Activated CD8-positive, alpha-beta T cell treated with anti-CD3 and anti-CD28 coated beads, Interleukin-2, amount 10 ng/mL, durations not matched to agents 7 days and 5 days (primary cell): ENCODE results near the gene MGLL. TPM values are rescaled to one million over a fixed set of nuclear protein-coding genes. Genes with fewer than 3 reads are reported as not detected.

Source experiments
- ATAC-seq: fragments of 150-1000 bp; cut with Tn5 transposase; one replicate; pipeline ENCODE4 v1.10.0; 2021; ENCODE audit warnings: moderate library complexity
- CTCF ChIA-PET: fragments of 350-600 bp; sonication (Branson Sonifier 250); formaldehyde crosslinking; loops from one replicate; lab custom pipeline; 2021; ENCODE audit warnings: antibody characterized with exemption; lab: Charles Lee
- POLR2A ChIA-PET: fragments of 350-600 bp; sonication (Branson Sonifier 250); formaldehyde crosslinking; loops from one replicate; lab custom pipeline; 2021; ENCODE audit warnings: antibody characterized with exemption; lab: Charles Lee
- DNase-seq: peaks from one replicate; pipeline ENCODE4 v3.0.0-alpha.2; 2020
- H3K27ac Mint-ChIP-seq: one replicate; pipeline ENCODE4 v1.8.0; 2021; ENCODE audit warnings: mild to moderate bottlenecking, mixed read lengths
- H3K27me3 Mint-ChIP-seq: one replicate; pipeline ENCODE4 v1.8.0; 2021; ENCODE audit warnings: low read depth, mixed read lengths
- H3K36me3 Mint-ChIP-seq: one replicate; pipeline ENCODE4 v1.8.0; 2021; ENCODE audit warnings: low read depth, mixed read lengths
- H3K4me1 Mint-ChIP-seq: one replicate; pipeline ENCODE4 v1.8.0; 2021; ENCODE audit warnings: low read depth, mixed read lengths
- H3K4me3 Mint-ChIP-seq: one replicate; pipeline ENCODE4 v1.8.0; 2021; ENCODE audit warnings: mild to moderate bottlenecking, mixed read lengths
- H3K9me3 Mint-ChIP-seq: one replicate; pipeline ENCODE4 v1.8.0; 2022; ENCODE audit warnings: mixed read lengths; ENCODE audit not compliant: insufficient read depth
- total RNA-seq, 2 experiments: library from RNA; stranded (reverse); gene quantifications; one replicate each; pipeline ENCODE4 v1.2.3, GENCODE V29; 2021

MGLL gene
- total RNA-seq, 2 experiments from 2014 or later: 1.5 to 2.2 TPM

DNA sequence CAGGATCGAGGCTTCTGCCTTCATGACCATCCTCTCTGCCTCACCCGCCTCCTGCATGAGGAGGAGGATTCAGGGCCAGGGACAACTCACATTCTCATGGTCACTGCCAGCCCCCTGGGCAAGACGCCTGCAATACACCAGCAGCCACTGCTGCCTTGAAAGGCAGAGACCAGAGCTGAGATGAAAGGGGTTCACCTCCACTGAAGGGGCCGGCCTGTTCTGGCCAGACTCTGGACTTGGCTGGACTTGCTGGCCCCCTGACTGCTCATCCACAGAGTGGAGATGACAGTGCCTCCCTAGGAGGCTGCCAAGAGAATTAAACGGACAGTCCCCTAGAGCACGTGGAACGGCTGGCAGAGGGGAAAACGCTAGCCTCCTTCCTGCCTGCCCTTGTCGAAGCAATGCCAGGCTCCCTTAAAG, 35.2 kb downstream of the MGLL start:
- Mint-ChIP-seq H3K4me1 (peaks cover 9% of the 10 kb centered on the region), H3K9me3 (no peaks in the 10 kb centered on the region), H3K36me3 (no peaks in the 10 kb centered on the region), H3K27me3 (peaks cover 8% of the 10 kb centered on the region), H3K27ac (no peak overlapping the region), H3K4me3 (no peak overlapping the region)
- ATAC-seq: no peak
- no peak for DNase-seq
- ChIA-PET CTCF (no interaction called here), POLR2A (no interaction called here)

- Mint-ChIP-seq H3K4me3 (no peak overlapping the region), H3K27me3 (peaks cover 5% of the 10 kb centered on the region), H3K4me1 (peaks cover 7% of the 10 kb centered on the region), H3K36me3 (no peaks in the 10 kb centered on the region), H3K27ac (no peak overlapping the region), H3K9me3 (no peaks in the 10 kb centered on the region)
- POLR2A ChIA-PET: no interaction called here
- CTCF ChIA-PET: interaction anchor here (1.5 kb wide), 1 partner anchor 45 kb away, joined by 5 read pairs; no protein-coding TSS in a partner anchor
- DNase-seq (no peak), ATAC-seq (no peak)
These were observed 35.8 kb downstream of the MGLL start for GRCh38 chr3:127786353-127787070.

DNA sequence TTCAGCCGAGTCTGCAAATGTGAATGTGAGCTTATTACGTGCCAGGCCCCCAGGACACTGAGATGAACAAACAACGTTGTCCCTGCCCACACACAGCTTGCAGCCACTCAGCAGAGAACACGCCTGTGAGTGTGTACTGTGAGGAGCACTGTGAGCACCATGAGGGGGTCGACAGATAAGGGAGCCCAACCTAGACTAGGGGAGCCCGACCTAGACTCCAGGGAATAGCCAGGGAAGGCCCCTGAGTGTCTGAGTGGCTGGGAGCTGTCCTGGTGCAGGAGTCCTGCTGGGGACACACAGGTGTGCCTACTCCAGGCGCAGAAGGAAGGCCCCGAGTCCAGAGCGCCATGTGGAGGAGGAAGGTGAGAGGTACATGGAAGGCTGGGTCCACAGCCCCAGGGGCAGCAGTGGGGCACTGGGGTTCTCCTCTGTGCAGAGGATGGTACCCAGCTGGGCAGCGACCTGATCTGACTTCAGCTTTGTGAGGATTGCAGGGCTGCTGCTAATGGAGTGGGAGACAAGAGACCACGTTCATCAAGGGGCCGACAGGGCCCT, 36.5 kb downstream of the MGLL start:
- DNase-seq (no peak), ATAC-seq (no peak)
- ChIA-PET CTCF (interaction anchor here (1.5 kb wide), 1 partner anchor 46 kb away, joined by 5 read pairs; no protein-coding TSS in a partner anchor), POLR2A (no interaction called here)
- peaks cover 8% of the 10 kb centered on the region for H3K27me3 Mint-ChIP-seq
- peaks cover under 1% of the 10 kb centered on the region for H3K4me1 Mint-ChIP-seq
- no peak overlapping the region for H3K27ac Mint-ChIP-seq
- H3K4me3 Mint-ChIP-seq: no peak overlapping the region
- H3K9me3 Mint-ChIP-seq: no peaks in the 10 kb centered on the region
- no peaks in the 10 kb centered on the region for H3K36me3 Mint-ChIP-seq

DNA sequence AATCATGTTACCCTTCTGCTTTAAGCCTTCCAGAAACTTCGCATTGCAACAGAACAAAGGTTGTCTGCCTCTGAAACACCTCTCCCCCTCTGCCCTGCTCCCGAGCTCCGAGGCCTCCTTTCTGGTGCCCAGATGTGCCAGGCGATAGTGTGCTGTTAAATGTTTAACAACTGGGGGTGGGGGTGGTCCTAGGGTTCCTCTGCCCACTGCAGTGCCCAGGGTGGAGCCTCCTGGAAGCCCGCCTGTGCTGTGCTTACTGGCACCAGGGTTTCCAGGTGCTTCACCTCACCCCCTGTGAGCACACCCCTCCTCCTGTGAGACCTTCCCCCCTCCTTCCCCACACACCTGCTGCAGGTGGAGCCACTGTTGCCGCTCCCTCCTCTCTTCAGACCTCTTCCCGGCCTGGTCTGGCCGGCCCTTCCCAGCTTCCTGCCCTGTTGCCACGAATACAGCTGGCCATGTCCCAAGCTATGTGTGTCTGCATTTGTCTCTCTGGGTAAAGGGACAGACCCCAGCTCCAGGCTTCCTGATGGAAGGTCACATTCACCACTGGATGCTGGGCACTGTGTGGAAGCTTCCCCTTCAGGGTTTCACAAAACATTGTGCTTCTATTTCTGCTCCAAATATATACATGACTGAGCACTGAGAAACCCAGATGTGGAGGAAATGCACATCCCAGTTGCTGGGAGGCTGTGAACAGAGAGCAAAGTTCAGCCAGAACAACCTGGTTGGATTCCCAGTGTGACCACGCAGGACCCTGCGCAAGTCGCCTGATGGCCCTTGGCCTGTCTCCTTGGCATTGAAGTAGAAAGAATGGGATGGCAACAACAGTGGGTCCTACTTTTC, 37.2 kb downstream of the MGLL start:
- no peak overlapping the region for H3K27ac Mint-ChIP-seq
- POLR2A ChIA-PET: no interaction called here
- H3K9me3 Mint-ChIP-seq: no peaks in the 10 kb centered on the region
- H3K4me3 Mint-ChIP-seq: no peak overlapping the region
- CTCF ChIA-PET: interaction anchor here (1.5 kb wide), 1 partner anchor 47 kb away, joined by 5 read pairs; no protein-coding TSS in a partner anchor
- ATAC-seq (no peak), DNase-seq (no peak)
- no peaks in the 10 kb centered on the region for H3K36me3 Mint-ChIP-seq
- H3K27me3 Mint-ChIP-seq: peaks cover 3% of the 10 kb centered on the region
- H3K4me1 Mint-ChIP-seq: no peaks in the 10 kb centered on the region

GRCh38 chr3:127784283-127784682, 38.0 kb downstream of the MGLL start:
- Mint-ChIP-seq H3K27ac (no peak overlapping the region), H3K27me3 (peaks cover 3% of the 10 kb centered on the region), H3K4me3 (no peak overlapping the region), H3K36me3 (no peaks in the 10 kb centered on the region), H3K4me1 (peaks cover 4% of the 10 kb centered on the region), H3K9me3 (no peaks in the 10 kb centered on the region)
- DNase-seq (no peak), ATAC-seq (no peak)
- CTCF ChIA-PET: interaction anchor here (1.5 kb wide), 1 partner anchor 48 kb away, joined by 4 read pairs; no protein-coding TSS in a partner anchor
- POLR2A ChIA-PET: no interaction called here

DNA sequence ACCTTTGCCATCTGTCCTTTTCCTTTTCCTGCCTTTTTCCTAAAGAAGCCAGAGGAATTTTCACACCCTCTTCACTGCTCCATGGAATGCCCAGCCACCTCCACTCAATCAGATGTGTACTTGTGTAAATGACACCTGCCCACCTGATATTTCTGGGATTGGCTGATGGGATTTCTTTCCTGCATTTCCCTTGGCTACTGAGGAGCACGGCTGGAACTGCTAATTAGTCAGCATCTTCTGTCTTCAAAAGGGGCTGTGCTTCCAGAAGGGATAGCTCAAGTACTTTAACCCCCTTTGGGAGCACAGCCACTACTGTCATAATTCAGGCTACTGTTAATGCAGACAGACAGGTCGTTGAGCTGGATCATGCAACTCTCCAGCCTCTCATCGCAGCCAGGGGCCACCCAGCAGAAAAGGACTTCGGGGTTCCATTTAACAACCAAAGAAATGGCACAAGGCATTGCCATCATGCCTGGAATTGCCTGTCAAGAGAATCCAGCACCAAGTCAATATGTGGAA, 38.6 kb downstream of the MGLL start:
- Mint-ChIP-seq H3K9me3 (no peaks in the 10 kb centered on the region), H3K4me1 (peaks cover 4% of the 10 kb centered on the region), H3K4me3 (no peak overlapping the region), H3K27ac (no peak overlapping the region), H3K27me3 (peaks cover 3% of the 10 kb centered on the region), H3K36me3 (no peaks in the 10 kb centered on the region)
- DNase-seq (no peak), ATAC-seq (no peak)
- ChIA-PET CTCF (interaction anchor here (1.5 kb wide), 1 partner anchor 48 kb away, joined by 4 read pairs; no protein-coding TSS in a partner anchor), POLR2A (no interaction called here)

DNA sequence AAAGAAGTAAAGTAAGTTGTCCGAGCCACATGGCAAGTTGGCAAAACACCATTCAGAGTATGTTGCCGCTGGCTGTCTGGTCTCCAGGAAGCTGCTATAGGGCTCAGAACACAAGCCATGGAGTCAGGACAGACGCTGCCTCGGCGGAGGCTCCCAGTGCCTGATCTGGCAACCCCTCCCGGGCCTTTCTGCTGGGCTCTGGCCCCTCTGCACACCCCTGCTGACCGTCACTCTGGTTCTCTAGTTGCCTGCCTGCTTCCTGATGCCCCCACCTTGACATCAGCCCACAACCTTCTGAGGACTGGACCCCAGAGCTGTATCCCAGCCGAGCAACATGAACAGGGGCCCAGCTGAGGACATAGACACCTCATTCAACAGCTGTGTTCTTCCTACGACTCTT, 39.1 kb downstream of the MGLL start:
- no peaks in the 10 kb centered on the region for H3K36me3 Mint-ChIP-seq
- H3K4me3 Mint-ChIP-seq: no peak overlapping the region
- DNase-seq: no peak
- peaks cover 3% of the 10 kb centered on the region for H3K27me3 Mint-ChIP-seq
- ChIA-PET CTCF (interaction anchor here (1.5 to 1.8 kb wide), 2 partner anchors 7 to 49 kb away, joined by 4 to 7 read pairs; no protein-coding TSS in a partner anchor), POLR2A (no interaction called here)
- peaks cover 4% of the 10 kb centered on the region for H3K4me1 Mint-ChIP-seq
- ATAC-seq: no peak
- H3K27ac Mint-ChIP-seq: no peak overlapping the region
- H3K9me3 Mint-ChIP-seq: no peaks in the 10 kb centered on the region

GRCh38 chr3:127781411-127782001, 40.8 kb downstream of the MGLL start:
- DNase-seq (no peak), ATAC-seq (no peak)
- Mint-ChIP-seq H3K36me3 (peaks cover 2% of the 10 kb centered on the region), H3K4me3 (no peak overlapping the region), H3K4me1 (peaks cover 8% of the 10 kb centered on the region), H3K27ac (no peak overlapping the region), H3K27me3 (peaks cover 3% of the 10 kb centered on the region), H3K9me3 (peaks cover 8% of the 10 kb centered on the region)
- ChIA-PET CTCF (interaction anchor here (1.8 kb wide), 1 partner anchor 9 kb away, joined by 7 read pairs; no protein-coding TSS in a partner anchor), POLR2A (no interaction called here)

DNA sequence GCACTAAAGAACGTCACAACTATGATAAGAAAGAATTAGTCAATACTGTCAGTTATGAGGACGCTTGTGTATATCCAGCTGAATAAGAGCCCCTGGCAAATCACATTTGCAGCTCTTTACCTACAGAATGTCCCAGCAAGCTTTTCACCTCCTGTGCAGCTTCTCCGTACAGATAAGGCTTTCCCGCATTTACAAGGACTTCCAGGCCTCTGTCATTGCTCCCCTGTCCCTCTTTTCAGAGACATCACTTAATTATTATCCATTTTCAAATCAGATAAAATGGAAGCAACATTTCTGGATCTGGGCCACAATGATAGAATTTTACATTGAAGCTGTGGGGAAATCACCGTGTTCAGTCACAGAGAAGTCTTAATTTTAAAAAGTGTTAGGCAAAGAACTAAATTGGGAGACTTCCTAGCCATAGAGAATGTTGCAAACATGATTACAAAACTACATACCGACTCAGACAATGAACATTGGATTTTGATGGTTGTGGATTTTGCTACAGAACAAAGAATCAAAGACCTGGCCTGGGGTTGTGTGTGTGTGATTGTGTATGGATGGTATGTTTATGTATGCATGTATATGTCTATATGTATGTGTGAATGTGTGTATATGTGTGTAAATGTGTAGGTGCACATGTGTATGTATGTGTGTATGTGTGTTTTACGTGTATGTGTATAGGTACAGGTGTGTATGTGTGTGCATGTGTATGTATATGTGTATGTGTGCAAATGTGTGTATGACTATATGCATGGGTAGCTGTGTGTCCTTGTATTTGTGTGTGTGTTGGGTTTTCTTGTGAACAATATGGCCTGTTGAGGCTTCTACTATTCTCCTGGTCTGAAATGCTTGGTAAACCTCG, 41.5 kb downstream of the MGLL start:
- Mint-ChIP-seq H3K4me3 (no peak overlapping the region), H3K9me3 (peaks cover 8% of the 10 kb centered on the region), H3K4me1 (peaks cover 8% of the 10 kb centered on the region), H3K27ac (no peak overlapping the region), H3K36me3 (peaks cover 2% of the 10 kb centered on the region), H3K27me3 (peaks cover 3% of the 10 kb centered on the region)
- CTCF ChIA-PET: interaction anchor here (1.1 to 2.3 kb wide), 2 partner anchors 10 to 190 kb away, joined by 3 to 10 read pairs; no protein-coding TSS in a partner anchor
- no peak for DNase-seq
- no peak for ATAC-seq
- POLR2A ChIA-PET: no interaction called here

- ChIA-PET POLR2A (no interaction called here), CTCF (interaction anchor here (1.1 to 2.3 kb wide), 3 partner anchors 11 to 191 kb away, joined by 3 to 10 read pairs (median 4); no protein-coding TSS in a partner anchor)
- ATAC-seq (no peak), DNase-seq (no peak)
- H3K27me3 Mint-ChIP-seq: peaks cover 3% of the 10 kb centered on the region
- H3K4me1 Mint-ChIP-seq: peaks cover 11% of the 10 kb centered on the region
- no peak overlapping the region for H3K27ac Mint-ChIP-seq
- H3K36me3 Mint-ChIP-seq: peaks cover 2% of the 10 kb centered on the region
- peaks cover 8% of the 10 kb centered on the region for H3K9me3 Mint-ChIP-seq
- H3K4me3 Mint-ChIP-seq: no peak overlapping the region
These were observed 42.6 kb downstream of the MGLL start for GRCh38 chr3:127779747-127780146.
